Thymus (tissue), 2 donors: ENCODE results near the gene CNIH1. TPM values are rescaled to one million over a fixed set of nuclear protein-coding genes. Genes with fewer than 3 reads are reported as not detected.

ENCODE experiments used
- polyA plus RNA-seq: library from polyadenylated mRNA; stranded (reverse); fragments of 200-250 nt; gene quantifications from one replicate; pipeline ENCODE4 v1.2.3, GENCODE V29; 2013
- total RNA-seq: library from RNA; stranded (reverse); fragments of 120-200 nt; gene quantifications from one replicate; pipeline ENCODE4 v1.2.4, GENCODE V29; 2013
- donor health status: healthy.

The CNIH1 gene
- total and polyA plus RNA-seq, 2 donors = 55.8 to 73.7 TPM

Other genes with a start within 250 kb of the CNIH1 start
- 39.3 TPM for gene CDKN3, start 44.4 kb downstream of the CNIH1 start, total RNA-seq
- gene CDKN3, start 44.4 kb downstream of the CNIH1 start, polyA plus RNA-seq = 17.6 TPM
- gene GMFB, start 47.6 kb upstream of the CNIH1 start, total RNA-seq = 29.7 TPM
- gene GMFB, start 47.6 kb upstream of the CNIH1 start, polyA plus RNA-seq = 24.6 TPM
- gene CGRRF1, start 68.5 kb upstream of the CNIH1 start, total RNA-seq = 7.6 TPM
- gene CGRRF1, start 68.5 kb upstream of the CNIH1 start, polyA plus RNA-seq = 33.1 TPM
- 1.7 TPM for gene SAMD4A, start 125.8 kb upstream of the CNIH1 start, total RNA-seq
- 2.8 TPM for gene SAMD4A, start 125.8 kb upstream of the CNIH1 start, polyA plus RNA-seq